Activated effector memory CD4-positive, alpha-beta T cell treated with Interleukin-2 at 50 U/mL for 16 hours (primary cell): ENCODE measurements around the gene ASB3.

Experiments
- DNase-seq: peaks from one replicate; pipeline ENCODE4 v3.0.0-alpha.2; 2020

ASB3 gene

DNA sequence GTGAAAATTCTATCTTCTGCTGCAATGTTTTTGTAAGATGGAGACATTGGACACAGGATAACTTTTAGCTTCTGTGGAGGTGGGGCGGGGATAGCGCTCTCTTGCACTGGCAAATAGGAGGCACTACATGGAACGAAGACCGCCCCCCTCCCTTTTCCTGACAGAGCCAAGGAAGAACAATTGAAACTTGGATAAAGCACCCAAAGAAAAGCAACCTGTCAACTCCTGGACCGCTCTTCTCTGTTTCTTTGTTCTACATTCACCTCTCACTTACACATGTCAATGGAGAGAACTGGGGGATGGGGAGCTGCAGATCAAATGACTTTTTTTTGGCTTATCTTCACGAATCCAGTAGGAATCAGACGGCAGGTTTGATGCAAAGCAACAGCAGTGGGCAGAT, 145.5 kb downstream of the ASB3 start:
- no peak for DNase-seq

DNA sequence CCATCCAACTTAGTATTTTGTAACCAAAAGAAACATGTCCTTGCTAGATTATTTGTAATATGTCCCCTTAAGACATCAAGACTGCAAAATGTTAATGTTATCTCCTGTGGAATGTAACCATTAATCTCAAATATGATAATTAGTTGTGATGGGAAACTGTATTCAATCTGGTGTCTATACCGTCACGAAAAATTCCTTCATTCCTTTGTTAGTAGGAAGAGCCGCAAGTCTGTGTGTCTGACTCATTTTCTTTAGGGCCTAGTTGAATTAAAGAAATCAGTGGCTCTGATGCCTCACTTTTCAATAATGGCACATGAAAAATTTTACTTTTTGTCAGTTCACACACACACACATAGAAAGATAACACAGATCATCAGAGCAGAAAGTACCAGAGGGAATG, 146.3 kb downstream of the ASB3 start:
- no peak for DNase-seq

DNA sequence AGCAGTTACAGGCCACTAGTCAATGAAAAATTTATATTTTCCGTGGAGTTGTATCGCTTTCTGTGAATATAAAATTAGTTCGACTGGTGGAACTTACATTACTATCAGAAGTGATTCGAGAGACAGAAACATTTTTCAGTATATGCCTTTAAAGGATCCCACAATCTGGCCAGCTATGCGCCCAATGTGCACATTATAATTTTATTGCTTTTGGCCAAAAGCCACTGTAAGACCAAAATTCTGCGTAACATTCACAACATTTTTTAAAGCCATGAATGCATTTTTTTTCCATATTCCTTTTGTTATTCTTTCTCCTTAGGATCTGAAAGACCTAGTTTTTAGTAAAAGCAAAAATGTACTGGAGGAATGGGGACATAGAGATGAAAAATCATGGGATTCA, 150.2 kb downstream of the ASB3 start:
- no peak for DNase-seq

DNA sequence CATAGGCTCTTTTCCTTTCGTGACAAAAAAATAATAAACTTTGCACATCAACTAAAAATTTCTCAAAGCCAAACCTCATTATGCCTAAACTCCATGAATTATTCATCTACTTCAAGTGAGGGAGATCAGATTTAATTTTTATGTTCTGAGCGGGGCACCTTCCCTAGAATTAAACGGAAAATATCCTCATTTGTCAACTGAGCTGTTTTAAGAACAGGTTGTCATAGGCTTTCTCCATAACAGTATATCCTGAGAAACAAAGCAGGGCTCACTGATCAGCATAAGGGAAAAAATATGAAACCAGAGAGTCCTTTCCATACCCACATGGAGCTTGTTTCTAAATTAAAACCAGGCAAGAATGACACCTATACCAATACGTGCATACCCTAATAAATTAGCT, 150.6 kb downstream of the ASB3 start:
- DNase-seq: no peak

DNA sequence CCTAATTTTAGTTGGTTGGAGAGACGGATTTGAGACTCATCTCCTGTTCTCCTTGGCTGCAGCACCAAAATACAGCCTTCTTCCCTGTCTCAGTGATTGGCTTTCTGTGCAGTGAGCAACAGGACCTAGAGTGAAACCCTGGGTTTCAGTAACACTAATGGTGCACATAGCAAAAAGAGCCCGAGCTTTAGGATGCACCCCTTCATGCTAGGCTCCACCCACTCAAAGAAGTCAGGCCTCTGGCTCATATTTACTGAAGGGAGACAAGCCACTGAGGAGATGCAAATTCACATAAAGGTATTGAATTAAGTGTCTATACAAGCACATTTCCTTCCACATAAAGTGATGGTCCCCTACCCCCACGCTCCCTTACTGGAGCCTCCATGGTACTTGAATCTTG, 151.1 kb downstream of the ASB3 start:
- no peak for DNase-seq

DNA sequence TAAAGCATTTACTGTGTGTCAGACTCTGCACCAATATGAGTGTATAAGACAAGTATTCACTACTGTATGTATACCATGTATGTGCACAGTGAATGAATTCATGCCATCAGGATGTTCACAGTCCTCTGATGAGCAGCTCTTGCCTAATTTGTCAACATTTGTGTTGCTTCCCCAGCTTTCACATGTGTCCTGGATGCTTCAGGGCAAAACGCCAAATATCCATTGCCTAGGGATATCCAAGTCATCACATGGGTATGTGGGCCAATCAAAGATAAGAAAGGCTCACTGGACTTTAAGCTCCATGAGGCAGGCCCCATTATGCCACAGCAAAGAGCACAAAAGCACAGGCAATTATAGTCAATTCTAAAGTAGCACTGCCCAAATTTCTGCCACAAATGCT, 153.3 kb downstream of the ASB3 start:
- no peak for DNase-seq

DNA sequence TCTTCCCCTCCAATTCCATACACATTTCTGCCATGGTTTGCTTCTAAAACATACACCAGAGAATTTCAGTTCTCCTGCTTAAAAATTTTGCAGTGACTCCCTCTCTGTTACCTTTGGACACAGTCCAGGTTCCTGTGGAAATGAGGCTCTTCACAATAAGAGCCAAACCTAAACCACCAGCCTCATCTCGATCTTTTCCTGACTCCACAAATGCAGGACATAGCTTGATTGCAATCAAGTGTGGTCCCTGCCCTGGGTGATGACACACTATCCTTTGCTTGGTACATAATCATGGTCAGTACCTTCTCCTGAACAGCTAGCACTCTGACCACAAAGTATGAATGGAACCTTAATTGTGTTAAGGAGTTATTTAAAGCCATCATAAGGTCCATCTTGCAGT, 154.0 kb downstream of the ASB3 start:
- no peak for DNase-seq

DNA sequence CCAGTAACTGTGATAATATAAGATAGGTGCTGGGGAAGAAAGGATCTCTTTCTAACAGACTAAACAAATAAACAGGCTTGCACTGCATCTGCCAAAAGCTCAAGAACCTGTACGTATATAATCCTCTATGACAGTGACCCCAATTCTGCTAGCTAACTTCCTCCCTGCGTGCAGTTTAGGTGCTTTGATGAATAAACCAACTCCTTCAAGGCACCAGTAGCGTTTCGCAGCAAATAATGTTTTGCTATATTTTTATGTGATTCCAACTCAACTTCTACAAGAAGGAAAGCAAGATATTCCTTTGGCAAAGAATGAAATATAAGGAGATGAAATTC, 154.7 kb downstream of the ASB3 start:
- DNase-seq: no peak

DNA sequence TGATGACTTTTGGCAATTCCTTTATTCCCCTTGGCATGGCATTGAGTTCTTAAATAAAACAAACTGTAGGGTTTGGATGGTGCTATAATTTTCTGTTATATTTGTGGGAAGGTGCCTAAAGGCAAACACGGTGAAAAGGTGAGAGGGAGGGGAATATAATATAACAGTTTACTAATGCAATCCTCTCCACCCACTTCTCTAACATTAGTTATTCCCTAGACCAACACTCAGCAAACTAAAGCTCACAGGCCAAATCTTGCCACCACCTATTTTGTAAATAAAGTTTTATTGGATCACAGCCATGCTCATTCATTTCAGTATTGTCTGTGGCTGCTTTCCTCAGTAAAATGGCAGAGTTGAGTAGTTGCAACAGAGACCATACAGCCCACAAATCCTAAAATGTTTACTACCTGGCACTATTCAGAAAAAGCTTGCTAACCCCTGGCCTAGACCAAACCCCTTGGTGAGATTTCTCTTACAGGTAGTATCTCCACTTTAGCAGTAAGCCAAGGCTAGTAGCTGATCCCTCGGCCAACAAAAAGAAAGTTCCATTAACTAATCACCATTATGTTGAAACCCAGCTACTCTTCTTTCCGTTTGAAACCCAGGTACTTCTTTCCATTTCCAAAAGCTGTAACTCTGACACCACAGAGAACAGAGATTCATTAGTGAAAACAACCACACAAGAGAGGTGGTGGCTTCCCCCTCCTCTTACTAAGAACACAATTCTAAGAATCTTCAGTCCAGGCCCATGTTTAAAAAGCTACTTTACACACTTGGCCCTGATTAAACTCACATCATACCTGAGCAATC, 155.2 kb downstream of the ASB3 start:
- no peak for DNase-seq

DNA sequence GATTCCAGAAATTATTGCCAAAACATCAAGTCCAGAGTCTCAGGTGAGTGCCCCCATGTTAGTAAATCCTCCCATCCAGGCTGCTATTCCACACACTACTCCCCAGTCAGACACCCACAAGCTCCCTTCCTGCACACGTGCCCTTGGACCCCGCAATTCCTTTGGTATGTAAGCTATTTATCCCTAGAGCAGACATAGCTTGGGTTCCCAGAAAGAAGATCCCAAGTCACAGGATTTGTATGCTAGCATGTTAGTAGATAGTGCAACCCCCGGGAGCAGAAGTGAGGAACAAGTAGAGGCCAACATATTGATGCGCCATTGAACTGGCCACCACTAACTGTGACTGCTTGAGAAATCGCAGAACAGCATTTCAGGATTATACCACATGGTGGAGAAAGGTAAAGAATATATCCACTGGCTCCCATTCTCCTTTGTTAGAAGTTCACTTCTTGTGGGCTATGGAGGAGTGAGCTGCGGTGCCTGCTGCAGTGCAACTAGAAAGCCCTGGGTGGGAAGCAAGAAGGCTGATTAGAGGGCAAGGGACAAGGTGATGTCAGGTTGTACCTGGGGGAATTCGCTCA, 156.6 kb downstream of the ASB3 start:
- DNase-seq: no peak

DNA sequence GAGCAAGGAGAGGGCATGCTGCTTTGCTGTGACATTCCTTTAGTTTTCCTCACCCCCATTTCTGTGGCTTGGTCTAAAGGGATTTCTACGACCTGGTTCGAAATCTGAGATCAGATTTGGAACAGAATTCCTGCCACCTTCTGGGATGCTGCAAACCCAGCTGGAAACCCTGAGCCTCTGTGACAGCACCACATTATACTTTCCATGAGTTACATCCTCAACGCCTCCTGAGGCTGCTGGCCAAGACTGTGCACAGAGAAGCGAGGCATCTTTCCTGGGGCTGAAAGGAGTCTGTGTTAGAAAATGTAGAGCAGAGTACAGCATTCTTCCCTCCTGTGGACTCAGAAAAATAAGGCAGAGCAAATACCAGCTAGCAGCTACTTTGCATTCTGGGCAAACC, 157.3 kb downstream of the ASB3 start:
- no peak for DNase-seq

DNA sequence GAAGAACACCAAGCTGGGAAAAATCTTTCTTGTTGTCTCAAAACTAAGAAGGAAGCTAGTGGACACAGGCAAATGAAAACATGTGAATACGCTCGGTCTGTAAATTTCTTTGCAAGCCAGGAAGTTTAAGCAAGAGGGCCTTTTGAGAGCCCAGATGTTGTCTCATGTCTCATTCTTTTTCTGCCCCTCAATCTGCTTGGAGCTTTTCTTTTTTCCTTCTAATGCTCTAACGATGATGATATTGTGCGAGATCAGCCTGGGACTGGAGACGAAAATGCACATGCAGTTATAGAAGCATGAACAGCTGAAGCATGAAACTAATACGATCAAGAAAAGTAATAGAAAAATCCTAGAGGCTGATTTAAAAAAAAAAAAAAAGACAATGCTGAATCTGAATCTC, 157.8 kb downstream of the ASB3 start:
- DNase-seq: no peak

DNA sequence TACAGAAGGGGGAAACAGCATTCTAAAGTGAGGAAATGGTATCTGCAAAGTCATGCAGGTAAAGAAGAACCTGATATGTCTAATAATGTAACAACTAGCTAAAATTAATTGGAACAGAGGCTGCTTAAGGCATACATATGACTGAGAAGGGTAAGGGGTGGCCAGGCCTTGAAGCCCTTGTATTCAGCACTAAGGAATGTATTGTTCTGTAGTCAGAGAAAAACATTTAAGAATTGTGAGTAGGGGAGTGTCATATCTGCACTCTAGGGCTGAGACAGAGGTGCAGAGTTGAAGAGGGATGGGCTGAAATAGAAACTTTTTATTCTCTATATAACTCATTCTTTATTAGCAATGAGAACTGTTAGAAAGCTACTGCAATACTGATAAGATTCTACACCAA, 164.6 kb downstream of the ASB3 start:
- no peak for DNase-seq

DNA sequence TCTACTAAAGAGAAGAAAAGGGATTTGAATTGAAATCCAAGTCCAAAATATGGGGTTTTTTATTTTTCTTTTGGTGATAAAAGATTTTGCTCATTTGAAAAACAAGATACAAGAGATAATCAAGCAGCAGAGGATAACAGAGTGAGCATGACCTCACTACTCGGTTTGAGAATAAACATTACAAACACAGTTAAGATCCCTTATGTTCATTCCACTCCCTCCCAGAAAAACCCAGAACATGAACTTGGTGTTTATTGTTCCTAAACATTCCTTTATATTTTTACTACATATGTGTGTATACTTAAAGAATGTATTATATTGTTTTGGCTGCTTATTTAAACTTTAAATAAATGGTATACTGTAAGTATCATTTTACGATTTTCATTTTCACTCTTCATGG, 165.8 kb downstream of the ASB3 start:
- DNase-seq: no peak
